ENCODE measurements around the gene PVRIG. TPM values are rescaled to one million over a fixed set of nuclear protein-coding genes. Genes with fewer than 3 reads are reported as not detected.

Gene PVRIG
- total RNA-seq, 2 donors from 2014 or later = not detected

DNA sequence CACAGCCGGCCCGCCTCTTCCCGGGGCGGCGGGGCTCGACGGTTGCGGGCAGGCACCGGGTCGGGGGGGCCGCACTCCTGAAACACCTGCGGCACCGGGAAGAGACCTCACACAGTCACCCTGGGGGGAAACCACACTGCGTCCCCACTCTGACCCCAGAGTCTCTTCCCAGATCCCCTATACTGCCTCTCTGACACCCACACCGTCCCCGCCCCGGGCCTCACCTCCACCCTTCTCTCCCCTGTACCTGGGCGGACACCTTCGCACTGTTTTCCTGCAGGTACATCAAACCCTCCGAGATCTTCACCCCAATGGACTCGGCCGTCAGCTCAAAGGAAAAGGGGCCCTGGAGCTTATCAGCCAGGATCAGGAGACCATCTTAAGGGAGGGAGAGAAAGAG is 47.9 kb upstream of the PVRIG start:
- peak; percentile 69 for DNase-seq
- TF ChIP-seq, protein P1, sequence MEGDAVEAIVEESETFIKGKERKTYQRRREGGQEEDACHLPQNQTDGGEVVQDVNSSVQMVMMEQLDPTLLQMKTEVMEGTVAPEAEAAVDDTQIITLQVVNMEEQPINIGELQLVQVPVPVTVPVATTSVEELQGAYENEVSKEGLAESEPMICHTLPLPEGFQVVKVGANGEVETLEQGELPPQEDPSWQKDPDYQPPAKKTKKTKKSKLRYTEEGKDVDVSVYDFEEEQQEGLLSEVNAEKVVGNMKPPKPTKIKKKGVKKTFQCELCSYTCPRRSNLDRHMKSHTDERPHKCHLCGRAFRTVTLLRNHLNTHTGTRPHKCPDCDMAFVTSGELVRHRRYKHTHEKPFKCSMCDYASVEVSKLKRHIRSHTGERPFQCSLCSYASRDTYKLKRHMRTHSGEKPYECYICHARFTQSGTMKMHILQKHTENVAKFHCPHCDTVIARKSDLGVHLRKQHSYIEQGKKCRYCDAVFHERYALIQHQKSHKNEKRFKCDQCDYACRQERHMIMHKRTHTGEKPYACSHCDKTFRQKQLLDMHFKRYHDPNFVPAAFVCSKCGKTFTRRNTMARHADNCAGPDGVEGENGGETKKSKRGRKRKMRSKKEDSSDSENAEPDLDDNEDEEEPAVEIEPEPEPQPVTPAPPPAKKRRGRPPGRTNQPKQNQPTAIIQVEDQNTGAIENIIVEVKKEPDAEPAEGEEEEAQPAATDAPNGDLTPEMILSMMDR (conservative IDR thresholded peaks at IDR 0.05) = no peak
- Mint-ChIP-seq H3K9me3 (no peaks in the 10 kb centered on the region), H3K27me3 (ENCODE audit: insufficient read depth) (peaks cover 23% of the 10 kb centered on the region), H3K36me3 (ENCODE audit: low read depth) (peaks cover 20% of the 10 kb centered on the region), H3K27ac (no peak overlapping the region), H3K4me1 (peaks cover 42% of the 10 kb centered on the region), H3K4me3 (peak overlapping the region; percentile 41)
- H3K4me3 ChIP-seq (ENCODE audit: low read length) = no peak overlapping the region
- H3K27ac ChIP-seq (ENCODE audit: low read depth, low read length) = no peak overlapping the region
- H3K27me3 ChIP-seq (ENCODE audit: control insufficient read depth, insufficient read depth, low read length, poor library complexity, severe bottlenecking) = no peaks in the 10 kb centered on the region
- no peaks in the 10 kb centered on the region for H3K36me3 ChIP-seq (ENCODE audit: control insufficient read depth, insufficient read depth, low read length)
- no peak overlapping the region for H3K9ac ChIP-seq (ENCODE audit: extremely low read depth, low read length, poor library complexity, severe bottlenecking)
- H3K9me3 ChIP-seq (ENCODE audit: control insufficient read depth, low read length) = no peaks in the 10 kb centered on the region
- H3K4me1 ChIP-seq (ENCODE audit: control insufficient read depth, insufficient read depth, low read length) = peaks cover 8% of the 10 kb centered on the region
- WGBS, 2 experiments (ENCODE audit: insufficient coverage in 1 of 2, insufficient read length in 1 of 2) = 53 to 89% methylated on average over 3 to 22 of the region's 22 CpGs

DNA sequence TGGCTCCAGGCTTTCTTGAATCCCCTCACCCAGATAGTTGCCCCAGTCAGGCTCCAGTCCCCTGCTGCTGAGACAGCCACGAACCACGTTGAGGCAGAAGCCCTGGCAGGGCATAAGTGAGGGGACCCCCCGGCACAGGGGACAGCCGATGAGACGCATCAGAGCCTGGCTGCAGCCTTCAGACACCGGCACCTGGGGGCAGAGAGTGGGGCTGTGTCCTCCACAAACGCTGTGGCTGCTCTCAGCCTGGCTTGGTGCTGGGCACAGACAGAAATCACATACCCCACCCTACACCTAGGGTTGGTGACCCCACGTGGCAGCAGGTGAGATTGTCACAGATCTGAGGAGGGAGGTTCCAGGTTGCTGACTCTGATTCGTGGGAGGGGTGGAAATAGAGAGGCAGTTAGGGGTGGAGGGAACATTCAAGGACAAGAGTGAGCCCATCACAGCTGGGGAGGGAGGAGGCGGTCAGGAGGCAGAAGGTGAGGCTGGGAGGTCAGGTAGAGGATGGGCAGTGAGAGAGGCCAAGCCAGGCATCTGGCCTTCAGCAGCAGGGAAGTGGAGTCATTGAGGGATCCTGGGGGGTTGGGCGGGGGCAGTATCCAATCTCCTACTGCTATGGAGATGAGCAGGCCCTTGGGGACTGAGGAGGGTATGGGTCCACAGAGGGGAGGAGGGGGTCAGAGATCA is 45.8 kb upstream of the PVRIG start:
- H3K9ac ChIP-seq (ENCODE audit: extremely low read depth, low read length, poor library complexity, severe bottlenecking) = no peak overlapping the region
- DNase-seq = peak; percentile 55
- TF ChIP-seq, protein P1 (conservative IDR thresholded peaks at IDR 0.05) = no peak
- no peaks in the 10 kb centered on the region for H3K4me1 ChIP-seq (ENCODE audit: control insufficient read depth, insufficient read depth, low read length)
- H3K27ac ChIP-seq (ENCODE audit: low read depth, low read length) = no peak overlapping the region
- no peak overlapping the region for H3K27ac Mint-ChIP-seq
- H3K27me3 ChIP-seq (ENCODE audit: control insufficient read depth, insufficient read depth, low read length, poor library complexity, severe bottlenecking) = no peaks in the 10 kb centered on the region
- H3K4me3 Mint-ChIP-seq = no peak overlapping the region
- 92 to 93% methylated on average over 7 to 11 of the region's 11 CpGs for WGBS, 2 experiments (ENCODE audit: insufficient coverage in 1 of 2, insufficient read length in 1 of 2)
- H3K36me3 Mint-ChIP-seq (ENCODE audit: low read depth) = peaks cover 20% of the 10 kb centered on the region
- H3K27me3 Mint-ChIP-seq (ENCODE audit: insufficient read depth) = peaks cover 28% of the 10 kb centered on the region
- H3K4me3 ChIP-seq (ENCODE audit: low read length) = no peak overlapping the region
- H3K36me3 ChIP-seq (ENCODE audit: control insufficient read depth, insufficient read depth, low read length) = no peaks in the 10 kb centered on the region
- no peaks in the 10 kb centered on the region for H3K9me3 ChIP-seq (ENCODE audit: control insufficient read depth, low read length)
- peaks cover 21% of the 10 kb centered on the region for H3K4me1 Mint-ChIP-seq
- H3K9me3 Mint-ChIP-seq = no peaks in the 10 kb centered on the region

DNA sequence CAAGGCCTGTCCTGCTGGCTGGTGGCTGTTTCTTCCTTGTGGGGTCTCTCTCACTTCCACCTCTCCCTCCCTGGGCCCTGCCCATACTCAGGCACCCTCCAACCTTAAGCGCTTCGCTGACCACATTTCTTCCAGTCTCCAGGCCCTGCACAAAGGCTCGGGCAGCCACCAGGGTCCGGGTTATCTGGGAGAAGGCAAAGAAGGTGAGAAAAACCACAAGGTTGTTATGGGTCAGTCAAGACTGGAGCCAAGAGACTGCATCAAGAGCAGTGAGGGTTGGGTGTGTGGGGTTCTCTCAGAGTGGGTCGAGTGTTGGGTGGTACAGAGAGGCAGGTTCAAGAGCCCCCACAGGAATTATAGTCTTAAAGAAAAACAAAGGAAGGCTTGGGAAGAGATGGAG is 45.2 kb upstream of the PVRIG start:
- peaks cover 34% of the 10 kb centered on the region for H3K27me3 Mint-ChIP-seq (ENCODE audit: insufficient read depth)
- Histone ChIP-seq H3K27me3 (ENCODE audit: control insufficient read depth, insufficient read depth, low read length, poor library complexity, severe bottlenecking) (no peaks in the 10 kb centered on the region), H3K27ac (ENCODE audit: low read depth, low read length) (no peak overlapping the region), H3K9me3 (ENCODE audit: control insufficient read depth, low read length) (no peaks in the 10 kb centered on the region), H3K4me3 (ENCODE audit: low read length) (no peak overlapping the region), H3K36me3 (ENCODE audit: control insufficient read depth, insufficient read depth, low read length) (no peaks in the 10 kb centered on the region), H3K9ac (ENCODE audit: extremely low read depth, low read length, poor library complexity, severe bottlenecking) (no peak overlapping the region), H3K4me1 (ENCODE audit: control insufficient read depth, insufficient read depth, low read length) (no peaks in the 10 kb centered on the region)
- H3K4me1 Mint-ChIP-seq = peaks cover 18% of the 10 kb centered on the region
- no peak for DNase-seq
- H3K36me3 Mint-ChIP-seq (ENCODE audit: low read depth) = peaks cover 20% of the 10 kb centered on the region
- H3K9me3 Mint-ChIP-seq = no peaks in the 10 kb centered on the region
- peak overlapping the region; percentile 6 for H3K4me3 Mint-ChIP-seq
- 97 to 100% methylated on average over 4 to 5 of the region's 5 CpGs for WGBS, 2 experiments (ENCODE audit: insufficient coverage in 1 of 2, insufficient read length in 1 of 2)
- TF ChIP-seq, protein P1 (conservative IDR thresholded peaks at IDR 0.05) = no peak
- no peak overlapping the region for H3K27ac Mint-ChIP-seq
